HL-60 (cell line): ENCODE data around the gene PGP.

ENCODE experiments used
- DNase-seq, 2 experiments: peaks; one replicate each; pipeline ENCODE4 v3.0.0-alpha.2; 2010 to 2020; ENCODE audit warnings: low read depth in 1 of 2, low spot score in 1 of 2
- H3K27ac ChIP-seq: fragments of 250-450 bp; sonication (Bioruptor Pico); replicated peaks from 2 replicates; pipeline ENCODE4 v1.5.1; 2020; ENCODE audit warnings: mild to moderate bottlenecking, moderate library complexity
- H3K27me3 ChIP-seq: fragments of 250-450 bp; sonication (Bioruptor Pico); 2 replicates; pipeline ENCODE4 v1.5.1; 2021; ENCODE audit warnings: mild to moderate bottlenecking, moderate library complexity; ENCODE audit not compliant: insufficient read depth, poor library complexity, severe bottlenecking
- H3K4me3 ChIP-seq: replicated peaks from 2 replicates; pipeline ENCODE4 v1.5.1; 2011; ENCODE audit warnings: mild to moderate bottlenecking, control low read depth, low read length; ENCODE audit not compliant: insufficient read depth
- GABPA ChIP-seq: IDR thresholded peaks from 2 replicates; pipeline ENCODE4 v1.6.1; 2012; ENCODE audit warnings: low read depth
- POLR2AphosphoS5 ChIP-seq: IDR thresholded peaks from 2 replicates; pipeline ENCODE4 v1.6.1; 2012; ENCODE audit warnings: low read depth
- SPI1 ChIP-seq: IDR thresholded peaks from 2 replicates; pipeline ENCODE4 v1.6.1; 2012; ENCODE audit warnings: low read depth, mild to moderate bottlenecking, borderline replicate concordance
- TF ChIP-seq, protein P1 (sequence below): IDR thresholded peaks from 2 replicates; pipeline ENCODE4 v1.6.1; 2012; ENCODE audit warnings: low read depth; ENCODE audit not compliant: insufficient replicate concordance
- TF ChIP-seq, protein P2 (sequence below): IDR thresholded peaks from one replicate; pipeline ENCODE4 v1.5.1; 2011; ENCODE audit warnings: low read length, control low read depth, inconsistent platforms; ENCODE audit not compliant: insufficient read depth

The PGP gene

DNA sequence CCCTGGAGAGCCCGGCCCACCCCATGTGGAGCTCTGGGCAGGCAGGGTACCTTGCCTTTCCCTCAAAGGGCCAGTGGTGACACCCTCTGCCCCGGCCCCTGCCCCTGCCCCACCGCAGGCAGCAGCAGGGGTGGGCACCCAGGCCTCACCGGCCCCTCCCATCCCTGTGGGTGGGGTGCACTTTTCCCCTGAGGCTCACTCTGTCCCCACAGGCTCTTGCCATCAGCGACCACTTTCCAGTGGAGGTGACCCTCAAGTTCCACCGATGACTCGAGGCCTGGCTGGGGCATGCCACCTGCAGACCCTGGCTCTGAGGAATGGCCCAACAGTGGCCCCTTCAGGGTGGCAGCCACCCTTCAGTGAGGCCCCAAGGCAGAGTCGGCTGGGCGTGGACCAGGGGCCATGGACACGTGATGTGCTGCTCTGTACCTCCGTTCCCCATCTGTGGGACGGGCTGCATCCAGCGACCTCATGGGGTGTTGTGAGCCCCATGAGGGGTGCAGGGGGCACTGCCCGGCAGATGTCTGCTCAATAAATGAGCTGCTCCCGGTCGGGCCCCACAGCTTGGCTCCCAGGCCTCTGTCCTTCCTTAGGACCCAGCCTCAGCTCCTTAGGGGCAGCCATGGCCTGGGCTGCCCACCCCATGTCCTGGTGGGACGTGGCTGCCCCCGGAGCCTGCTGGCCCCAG lies 23.7 kb upstream of the PGP start:
- no peak overlapping the region for H3K27ac ChIP-seq
- TF ChIP-seq, protein P1, sequence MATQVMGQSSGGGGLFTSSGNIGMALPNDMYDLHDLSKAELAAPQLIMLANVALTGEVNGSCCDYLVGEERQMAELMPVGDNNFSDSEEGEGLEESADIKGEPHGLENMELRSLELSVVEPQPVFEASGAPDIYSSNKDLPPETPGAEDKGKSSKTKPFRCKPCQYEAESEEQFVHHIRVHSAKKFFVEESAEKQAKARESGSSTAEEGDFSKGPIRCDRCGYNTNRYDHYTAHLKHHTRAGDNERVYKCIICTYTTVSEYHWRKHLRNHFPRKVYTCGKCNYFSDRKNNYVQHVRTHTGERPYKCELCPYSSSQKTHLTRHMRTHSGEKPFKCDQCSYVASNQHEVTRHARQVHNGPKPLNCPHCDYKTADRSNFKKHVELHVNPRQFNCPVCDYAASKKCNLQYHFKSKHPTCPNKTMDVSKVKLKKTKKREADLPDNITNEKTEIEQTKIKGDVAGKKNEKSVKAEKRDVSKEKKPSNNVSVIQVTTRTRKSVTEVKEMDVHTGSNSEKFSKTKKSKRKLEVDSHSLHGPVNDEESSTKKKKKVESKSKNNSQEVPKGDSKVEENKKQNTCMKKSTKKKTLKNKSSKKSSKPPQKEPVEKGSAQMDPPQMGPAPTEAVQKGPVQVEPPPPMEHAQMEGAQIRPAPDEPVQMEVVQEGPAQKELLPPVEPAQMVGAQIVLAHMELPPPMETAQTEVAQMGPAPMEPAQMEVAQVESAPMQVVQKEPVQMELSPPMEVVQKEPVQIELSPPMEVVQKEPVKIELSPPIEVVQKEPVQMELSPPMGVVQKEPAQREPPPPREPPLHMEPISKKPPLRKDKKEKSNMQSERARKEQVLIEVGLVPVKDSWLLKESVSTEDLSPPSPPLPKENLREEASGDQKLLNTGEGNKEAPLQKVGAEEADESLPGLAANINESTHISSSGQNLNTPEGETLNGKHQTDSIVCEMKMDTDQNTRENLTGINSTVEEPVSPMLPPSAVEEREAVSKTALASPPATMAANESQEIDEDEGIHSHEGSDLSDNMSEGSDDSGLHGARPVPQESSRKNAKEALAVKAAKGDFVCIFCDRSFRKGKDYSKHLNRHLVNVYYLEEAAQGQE: no peak
- no peak; the same call in 1 of the 2 replicates for TF ChIP-seq POLR2AphosphoS5
- TF ChIP-seq, protein P2, sequence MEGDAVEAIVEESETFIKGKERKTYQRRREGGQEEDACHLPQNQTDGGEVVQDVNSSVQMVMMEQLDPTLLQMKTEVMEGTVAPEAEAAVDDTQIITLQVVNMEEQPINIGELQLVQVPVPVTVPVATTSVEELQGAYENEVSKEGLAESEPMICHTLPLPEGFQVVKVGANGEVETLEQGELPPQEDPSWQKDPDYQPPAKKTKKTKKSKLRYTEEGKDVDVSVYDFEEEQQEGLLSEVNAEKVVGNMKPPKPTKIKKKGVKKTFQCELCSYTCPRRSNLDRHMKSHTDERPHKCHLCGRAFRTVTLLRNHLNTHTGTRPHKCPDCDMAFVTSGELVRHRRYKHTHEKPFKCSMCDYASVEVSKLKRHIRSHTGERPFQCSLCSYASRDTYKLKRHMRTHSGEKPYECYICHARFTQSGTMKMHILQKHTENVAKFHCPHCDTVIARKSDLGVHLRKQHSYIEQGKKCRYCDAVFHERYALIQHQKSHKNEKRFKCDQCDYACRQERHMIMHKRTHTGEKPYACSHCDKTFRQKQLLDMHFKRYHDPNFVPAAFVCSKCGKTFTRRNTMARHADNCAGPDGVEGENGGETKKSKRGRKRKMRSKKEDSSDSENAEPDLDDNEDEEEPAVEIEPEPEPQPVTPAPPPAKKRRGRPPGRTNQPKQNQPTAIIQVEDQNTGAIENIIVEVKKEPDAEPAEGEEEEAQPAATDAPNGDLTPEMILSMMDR: no peak
- TF ChIP-seq SPI1: no peak

DNA sequence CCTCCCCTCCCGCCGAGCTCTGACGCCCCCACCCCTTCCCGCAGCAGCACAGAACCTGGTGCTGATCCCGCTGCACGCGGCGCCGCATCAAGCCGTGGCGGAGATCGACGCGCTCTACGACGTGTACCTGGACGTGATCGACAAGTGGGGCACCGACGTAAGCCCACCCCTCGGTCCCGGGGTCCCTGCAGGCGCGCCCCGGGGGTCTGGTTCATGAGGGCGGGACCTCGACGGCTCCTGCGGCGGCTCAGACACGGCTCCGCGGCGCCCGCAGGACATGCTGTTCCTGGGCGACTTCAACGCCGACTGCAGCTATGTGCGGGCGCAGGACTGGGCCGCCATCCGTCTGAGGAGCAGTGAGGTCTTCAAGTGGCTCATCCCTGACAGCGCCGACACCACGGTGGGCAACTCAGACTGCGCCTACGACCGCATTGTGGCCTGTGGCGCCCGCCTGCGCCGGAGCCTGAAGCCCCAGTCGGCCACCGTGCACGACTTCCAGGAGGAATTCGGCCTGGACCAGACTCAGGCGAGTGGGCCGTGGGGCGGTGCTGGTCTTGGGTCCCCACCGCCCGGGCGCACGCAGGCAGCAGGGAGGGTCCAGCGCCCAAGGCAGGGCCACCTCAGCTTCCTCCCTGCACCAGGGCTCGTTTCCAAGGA lies 23.0 kb upstream of the PGP start:
- no peak for DNase-seq
- TF ChIP-seq GABPA (no peak), SPI1 (no peak), POLR2AphosphoS5 (no peak)
- TF ChIP-seq, protein P1: no peak
- TF ChIP-seq, protein P2: no peak
- Histone ChIP-seq H3K4me3 (no peak overlapping the region), H3K27ac (no peak overlapping the region), H3K27me3 (no peaks in the 10 kb centered on the region)

More for the DNA sequence above, 23.7 kb upstream of the PGP start:
- no peak for DNase-seq
- Histone ChIP-seq H3K27me3 (no peaks in the 10 kb centered on the region), H3K4me3 (no peak overlapping the region)

DNA sequence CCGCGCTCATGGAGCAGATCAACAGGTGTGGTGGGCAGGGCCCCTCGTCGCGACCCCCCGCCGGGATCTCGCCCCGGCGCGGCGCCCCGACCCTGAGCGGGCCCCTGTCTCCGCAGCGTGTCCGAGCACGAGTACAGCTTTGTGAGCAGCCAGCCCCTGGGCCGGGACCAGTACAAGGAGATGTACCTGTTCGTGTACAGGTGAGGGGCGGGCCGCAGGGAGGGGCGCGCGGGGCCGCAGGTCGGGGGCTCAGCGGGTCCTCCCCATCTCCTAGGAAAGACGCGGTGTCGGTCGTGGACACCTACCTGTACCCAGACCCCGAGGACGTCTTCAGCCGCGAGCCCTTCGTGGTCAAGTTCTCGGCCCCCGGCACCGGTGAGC lies 22.5 kb upstream of the PGP start:
- Histone ChIP-seq H3K4me3 (no peak overlapping the region), H3K27me3 (no peaks in the 10 kb centered on the region), H3K27ac (no peak overlapping the region)
- DNase-seq: no peak
- TF ChIP-seq, protein P2: no peak
- no peak for TF ChIP-seq SPI1
- TF ChIP-seq GABPA: no peak
- TF ChIP-seq, protein P1: no peak
- TF ChIP-seq POLR2AphosphoS5: no peak
